Upper lobe of left lung (tissue), 4 donors: ENCODE results near the gene PPFIA2.

Source experiments
- CTCF ChIP-seq, 6 experiments: fragments of 450-650 bp in 4 of 6; fragments of 200-600 bp in 2 of 6; sonication (generic) in 2 of 6; IDR thresholded peaks; one replicate each; pipeline ENCODE4 v1.5.1; 2016 to 2019; ENCODE audit warnings: antibody characterized with exemption in 6 of 6
- POLR2A ChIP-seq, 4 donors: fragments of 450-650 bp; IDR thresholded peaks; one replicate each; pipeline ENCODE4 v1.5.1; 2016 to 2017; ENCODE audit warnings: antibody characterized with exemption in 4 of 4, mild to moderate bottlenecking in 2 of 4
- POLR2AphosphoS5 ChIP-seq, 2 donors: sonication (generic); formaldehyde crosslinking; IDR thresholded peaks; one replicate each; pipeline ENCODE4 v1.5.1; 2017; ENCODE audit warnings: antibody characterized with exemption in 2 of 2

GRCh38 chr12:81255947-81256346 is 503.2 kb downstream of the PPFIA2 start:
- TF ChIP-seq POLR2A (IDR thresholded peaks at IDR 0.05) (no peak), POLR2AphosphoS5 (IDR thresholded peaks at IDR 0.05) (no peak), CTCF (IDR thresholded peaks at IDR 0.05) (no peak)
